ENCODE data around the gene RPS18.
"Not testable (repeated sequence)": the region's sequence is repeated elsewhere in the genome, so short reads cannot be mapped to it uniquely, and the experiment has no call there.

RPS18 gene

GRCh38 chr6:33278810-33279209, 6.9 kb downstream of the RPS18 start:
- TF ChIP-seq, protein P1, sequence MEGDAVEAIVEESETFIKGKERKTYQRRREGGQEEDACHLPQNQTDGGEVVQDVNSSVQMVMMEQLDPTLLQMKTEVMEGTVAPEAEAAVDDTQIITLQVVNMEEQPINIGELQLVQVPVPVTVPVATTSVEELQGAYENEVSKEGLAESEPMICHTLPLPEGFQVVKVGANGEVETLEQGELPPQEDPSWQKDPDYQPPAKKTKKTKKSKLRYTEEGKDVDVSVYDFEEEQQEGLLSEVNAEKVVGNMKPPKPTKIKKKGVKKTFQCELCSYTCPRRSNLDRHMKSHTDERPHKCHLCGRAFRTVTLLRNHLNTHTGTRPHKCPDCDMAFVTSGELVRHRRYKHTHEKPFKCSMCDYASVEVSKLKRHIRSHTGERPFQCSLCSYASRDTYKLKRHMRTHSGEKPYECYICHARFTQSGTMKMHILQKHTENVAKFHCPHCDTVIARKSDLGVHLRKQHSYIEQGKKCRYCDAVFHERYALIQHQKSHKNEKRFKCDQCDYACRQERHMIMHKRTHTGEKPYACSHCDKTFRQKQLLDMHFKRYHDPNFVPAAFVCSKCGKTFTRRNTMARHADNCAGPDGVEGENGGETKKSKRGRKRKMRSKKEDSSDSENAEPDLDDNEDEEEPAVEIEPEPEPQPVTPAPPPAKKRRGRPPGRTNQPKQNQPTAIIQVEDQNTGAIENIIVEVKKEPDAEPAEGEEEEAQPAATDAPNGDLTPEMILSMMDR (IDR thresholded peaks at IDR 0.05): no peak
- H2AFZ ChIP-seq: no peak overlapping the region
- no peaks in the 10 kb centered on the region for H3K9me3 ChIP-seq (ENCODE audit: control insufficient read depth, low read length)
- H3K4me1 ChIP-seq: peaks cover 6% of the 10 kb centered on the region
- H3K36me3 ChIP-seq (ENCODE audit: control insufficient read depth, insufficient read depth, low read length): no peaks in the 10 kb centered on the region
- no peak overlapping the region for H3K9ac ChIP-seq
- no peaks in the 10 kb centered on the region for H3K27me3 ChIP-seq (ENCODE audit: control insufficient read depth, insufficient read depth, low read length)
- no peaks in the 10 kb centered on the region for H3K79me2 ChIP-seq
- H3K27ac ChIP-seq: no peak overlapping the region
- no peak overlapping the region for H3K4me3 ChIP-seq (ENCODE audit: low read depth, low read length)
- H3K4me2 ChIP-seq (ENCODE audit: low read length): no peak overlapping the region

DNA sequence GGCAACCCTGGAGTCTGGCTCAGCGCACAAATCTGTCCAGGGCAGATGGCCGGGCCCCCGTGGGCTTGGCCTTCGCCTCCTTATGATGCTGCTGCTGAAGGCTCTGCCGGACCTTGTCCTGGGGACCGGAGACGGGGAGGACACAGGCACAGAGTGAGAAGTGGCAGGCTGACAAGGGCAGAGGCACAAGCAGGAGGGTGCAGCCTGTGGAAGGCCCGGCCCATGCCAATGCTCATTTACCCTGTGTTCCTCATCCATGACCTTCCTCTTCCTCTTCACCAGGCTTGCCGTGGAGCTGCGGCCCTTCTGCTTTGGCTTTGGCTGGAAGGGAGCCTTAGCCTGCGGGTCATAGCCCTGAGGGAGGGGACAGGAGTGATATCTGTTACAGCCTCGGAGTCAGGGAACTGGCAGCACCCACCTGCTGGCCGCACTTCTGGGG, 7.4 kb downstream of the RPS18 start:
- H3K9me3 ChIP-seq (ENCODE audit: control insufficient read depth, low read length): no peaks in the 10 kb centered on the region
- no peak overlapping the region for H3K4me2 ChIP-seq (ENCODE audit: low read length)
- H3K27ac ChIP-seq: no peak overlapping the region
- no peak overlapping the region for H3K4me3 ChIP-seq (ENCODE audit: low read depth, low read length)
- no peaks in the 10 kb centered on the region for H3K79me2 ChIP-seq
- TF ChIP-seq, protein P1 (IDR thresholded peaks at IDR 0.05): no peak
- no peaks in the 10 kb centered on the region for H3K27me3 ChIP-seq (ENCODE audit: control insufficient read depth, insufficient read depth, low read length)
- H3K36me3 ChIP-seq (ENCODE audit: control insufficient read depth, insufficient read depth, low read length): no peaks in the 10 kb centered on the region
- peaks cover 5% of the 10 kb centered on the region for H3K4me1 ChIP-seq
- H2AFZ ChIP-seq: no peak overlapping the region
- no peak overlapping the region for H3K9ac ChIP-seq

GRCh38 chr6:33279971-33280511, 8.2 kb downstream of the RPS18 start:
- Histone ChIP-seq H3K4me2 (ENCODE audit: low read length) (no peak overlapping the region), H3K36me3 (ENCODE audit: control insufficient read depth, insufficient read depth, low read length) (no peaks in the 10 kb centered on the region), H3K9me3 (ENCODE audit: control insufficient read depth, low read length) (no peaks in the 10 kb centered on the region), H2AFZ (no peak overlapping the region), H3K27ac (peak overlapping the region; percentile 11), H3K4me3 (ENCODE audit: low read depth, low read length) (no peak overlapping the region), H3K4me1 (peaks cover 4% of the 10 kb centered on the region), H3K9ac (no peak overlapping the region), H3K79me2 (no peaks in the 10 kb centered on the region), H3K27me3 (ENCODE audit: control insufficient read depth, insufficient read depth, low read length) (no peaks in the 10 kb centered on the region)
- TF ChIP-seq, protein P1 (IDR thresholded peaks at IDR 0.05): peak; percentile 67

- Histone ChIP-seq H3K27me3 (ENCODE audit: control insufficient read depth, insufficient read depth, low read length) (no peaks in the 10 kb centered on the region), H3K36me3 (ENCODE audit: control insufficient read depth, insufficient read depth, low read length) (no peaks in the 10 kb centered on the region), H3K4me1 (peaks cover 4% of the 10 kb centered on the region), H3K4me2 (ENCODE audit: low read length) (no peak overlapping the region), H2AFZ (no peak overlapping the region), H3K27ac (no peak overlapping the region), H3K79me2 (no peaks in the 10 kb centered on the region), H3K4me3 (ENCODE audit: low read depth, low read length) (no peak overlapping the region), H3K9ac (no peak overlapping the region), H3K9me3 (ENCODE audit: control insufficient read depth, low read length) (no peaks in the 10 kb centered on the region)
- TF ChIP-seq, protein P1 (IDR thresholded peaks at IDR 0.05): no peak
These were observed 8.7 kb downstream of the RPS18 start for GRCh38 chr6:33280539-33280938.

DNA sequence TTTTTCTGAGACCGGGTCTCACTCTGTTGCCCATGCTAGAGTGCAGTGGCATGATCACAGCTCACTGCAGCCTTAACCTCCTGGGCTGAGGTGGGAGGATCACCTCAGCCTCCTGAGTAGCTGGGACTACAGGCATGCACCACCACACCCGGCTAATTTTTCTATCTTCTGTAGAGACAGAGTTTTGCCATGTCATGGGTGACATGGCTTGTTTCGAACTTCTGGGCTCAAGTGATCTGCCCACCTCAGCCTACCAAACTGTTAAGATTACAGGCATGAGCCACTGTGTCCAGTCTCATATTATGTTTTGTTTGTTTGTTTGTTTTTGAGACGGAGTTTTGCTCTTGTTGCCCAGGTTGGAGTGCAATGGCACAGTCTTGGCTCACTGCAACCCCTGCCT, 13.3 kb downstream of the RPS18 start:
- Histone ChIP-seq H3K4me1 (peaks cover 11% of the 10 kb centered on the region), H3K79me2 (peaks cover 14% of the 10 kb centered on the region)
- not testable (repeated sequence) for H3K36me3 ChIP-seq (ENCODE audit: control insufficient read depth, insufficient read depth, low read length); H3K4me3 ChIP-seq (ENCODE audit: low read depth, low read length); H3K9me3 ChIP-seq (ENCODE audit: control insufficient read depth, low read length); H3K9ac ChIP-seq; H3K4me2 ChIP-seq (ENCODE audit: low read length); H3K27me3 ChIP-seq (ENCODE audit: control insufficient read depth, insufficient read depth, low read length); H3K27ac ChIP-seq; H2AFZ ChIP-seq
